HL-60/S4 treated with retinoic acid at 250 ng/mL for 4 days and 3 days (cell line): ENCODE data around the gene PSKH1.
"Not testable (repeated sequence)": the region's sequence is repeated elsewhere in the genome, so short reads cannot be mapped to it uniquely, and the experiment has no call there.

Experiments
- in situ Hi-C: fragments of 300-500 bp; cut with MboI; formaldehyde crosslinking; loops from 2 replicates; pipeline ENCODE4 v1.7.0; 2022; ENCODE audit warnings: low sequenced_read_pairs

The PSKH1 gene

GRCh38 chr16:67892899-67893742 lies at the start of gene PSKH1:
TSS of gene PSKH1 (plus strand) at chr16:67893254. CDS start at chr16:67908750, 15,496 bp downstream.
- in situ Hi-C loops = no loop called here

- in situ Hi-C loops = no loop called here
These were observed 49.7 kb upstream of the PSKH1 start for GRCh38 chr16:67843343-67843765.

- in situ Hi-C loops = no loop called here
These were observed 48.6 kb upstream of the PSKH1 start for GRCh38 chr16:67844497-67844896.

GRCh38 chr16:67845291-67846062 lies 47.6 kb upstream of the PSKH1 start:
- in situ Hi-C loops = no loop called here

GRCh38 chr16:67846063-67846319 lies 47.1 kb upstream of the PSKH1 start:
- in situ Hi-C loops = no loop called here

GRCh38 chr16:67846320-67847063 lies 46.6 kb upstream of the PSKH1 start, which contains the start of gene NUTF2:
TSS of gene NUTF2 (plus strand) at chr16:67846933. CDS start at chr16:67865131, 18,198 bp downstream.
- in situ Hi-C loops = no loop called here

- in situ Hi-C loops = no loop called here
These were observed 45.8 kb upstream of the PSKH1 start, which contains the start of gene CENPT for GRCh38 chr16:67847064-67847861. TSS of gene CENPT (minus strand) at chr16:67847693. CDS start at chr16:67833859, 13,834 bp downstream.

GRCh38 chr16:67848118-67848517 lies 44.9 kb upstream of the PSKH1 start:
- in situ Hi-C loops = no loop called here

GRCh38 chr16:67853670-67854069 lies 39.4 kb upstream of the PSKH1 start:
- in situ Hi-C loops = no loop called here

DNA sequence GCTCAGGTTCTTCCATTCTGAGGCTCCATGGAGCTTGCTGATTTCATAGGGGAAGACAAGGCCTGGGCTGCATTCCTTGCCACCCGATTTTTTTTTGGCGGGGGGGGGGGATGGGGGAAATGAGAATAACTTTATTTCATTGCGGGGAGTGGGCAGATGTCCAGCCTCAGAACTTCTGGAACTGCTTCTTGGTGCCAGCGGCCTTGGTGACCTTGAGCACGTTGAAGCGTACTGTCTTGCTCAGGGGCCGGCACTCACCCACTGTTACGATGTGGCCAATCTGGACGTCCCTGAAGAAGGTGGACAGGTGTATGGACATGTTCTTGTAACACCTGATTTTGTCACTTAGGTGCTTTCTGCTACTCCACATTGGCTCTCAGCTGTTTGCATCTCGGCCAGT lies 37.3 kb upstream of the PSKH1 start:
- in situ Hi-C loops = no loop called here

DNA sequence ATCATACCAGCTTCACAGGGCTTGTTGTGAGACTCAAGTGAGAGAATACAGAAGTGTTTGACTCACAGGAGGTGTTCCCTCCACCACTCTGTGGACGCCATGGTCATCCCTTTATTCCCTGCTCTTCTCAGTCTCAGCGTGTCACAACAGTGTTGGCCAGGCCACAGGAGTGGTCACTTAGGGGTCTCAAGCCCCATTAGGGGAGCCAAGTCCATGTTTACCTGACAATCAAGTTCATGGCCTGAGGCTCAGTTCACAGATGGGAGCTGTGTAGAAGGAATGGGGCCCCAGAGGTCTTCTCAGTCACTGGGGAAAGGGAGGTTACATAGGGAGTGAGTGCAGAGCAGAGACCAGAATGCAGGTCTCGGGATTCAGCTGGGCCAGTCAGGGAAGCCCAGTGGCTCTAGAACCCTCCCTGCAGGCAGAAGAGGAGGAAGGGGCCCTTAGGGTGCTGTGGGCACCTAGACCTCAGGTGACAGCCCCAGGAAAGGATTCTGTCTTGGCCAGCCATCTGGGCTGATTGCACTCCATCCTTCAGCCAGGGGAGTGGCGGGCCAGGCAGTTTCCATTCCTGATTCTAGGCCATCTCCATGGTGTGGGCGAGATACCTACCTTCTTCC lies 36.0 kb upstream of the PSKH1 start:
- in situ Hi-C loops = no loop called here

GRCh38 chr16:67857547-67858233 lies 35.4 kb upstream of the PSKH1 start:
- in situ Hi-C loops = no loop called here

- in situ Hi-C loops = no loop called here
These were observed 34.6 kb upstream of the PSKH1 start for GRCh38 chr16:67858500-67858899.

DNA sequence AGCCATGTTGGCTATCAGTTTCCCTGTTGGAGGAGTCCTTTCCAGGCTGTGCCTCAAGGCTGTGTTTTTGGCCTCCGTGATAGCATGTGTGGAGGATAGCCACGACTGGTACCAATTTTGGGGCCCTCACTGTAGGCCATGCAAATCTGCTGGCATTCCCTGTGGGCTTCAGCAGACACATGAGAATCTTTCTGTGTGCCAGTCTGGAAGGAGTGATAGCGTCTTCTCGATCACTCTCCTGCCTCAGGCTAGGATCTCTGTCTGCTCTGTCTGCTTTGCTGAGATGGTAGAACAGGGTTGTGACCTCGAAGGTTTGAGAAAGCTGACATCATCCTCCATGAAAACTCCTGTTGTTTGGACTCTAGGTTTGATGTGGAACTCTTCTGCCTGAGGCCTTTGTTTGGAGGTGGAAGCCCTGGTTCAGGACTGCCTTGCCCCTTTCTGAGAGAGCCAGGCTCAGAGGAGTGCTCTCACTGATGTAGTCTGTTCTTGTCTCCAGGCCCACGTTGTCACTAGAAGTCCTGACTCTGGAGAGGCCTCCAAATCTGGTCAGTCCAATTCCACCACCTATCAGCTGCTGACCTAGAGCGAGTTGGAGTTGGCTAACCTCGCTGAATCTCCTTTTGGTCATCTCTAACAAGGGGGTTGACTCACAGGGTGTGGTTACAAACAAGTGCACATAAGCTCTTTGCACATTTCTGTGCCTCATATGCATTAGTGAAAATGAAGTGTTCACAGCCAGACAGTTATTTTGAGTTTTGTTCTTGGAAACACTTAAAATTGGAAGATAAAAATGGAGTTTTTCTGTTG lies 32.3 kb upstream of the PSKH1 start:
- in situ Hi-C loops = no loop called here

DNA sequence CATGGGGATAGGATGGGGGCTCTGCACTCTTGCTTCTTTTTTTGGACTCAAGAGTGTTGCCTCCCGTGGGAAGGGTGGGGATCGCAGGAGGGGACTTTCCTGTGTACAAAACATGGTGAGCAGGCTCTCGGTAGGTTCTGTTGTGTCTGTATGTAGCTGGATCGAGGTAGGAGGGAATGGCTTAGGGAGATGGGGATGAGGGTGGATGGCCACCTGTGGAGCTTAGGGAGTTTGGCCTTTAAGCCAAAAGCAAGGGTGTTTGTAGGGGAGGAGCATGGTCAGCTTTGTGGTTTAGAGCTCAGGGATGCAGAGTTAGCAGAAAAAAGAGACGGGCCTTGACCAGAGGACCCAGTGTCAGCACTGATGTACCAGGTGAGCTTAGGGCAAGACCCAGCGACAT lies 31.2 kb upstream of the PSKH1 start:
- in situ Hi-C loops = no loop called here

DNA sequence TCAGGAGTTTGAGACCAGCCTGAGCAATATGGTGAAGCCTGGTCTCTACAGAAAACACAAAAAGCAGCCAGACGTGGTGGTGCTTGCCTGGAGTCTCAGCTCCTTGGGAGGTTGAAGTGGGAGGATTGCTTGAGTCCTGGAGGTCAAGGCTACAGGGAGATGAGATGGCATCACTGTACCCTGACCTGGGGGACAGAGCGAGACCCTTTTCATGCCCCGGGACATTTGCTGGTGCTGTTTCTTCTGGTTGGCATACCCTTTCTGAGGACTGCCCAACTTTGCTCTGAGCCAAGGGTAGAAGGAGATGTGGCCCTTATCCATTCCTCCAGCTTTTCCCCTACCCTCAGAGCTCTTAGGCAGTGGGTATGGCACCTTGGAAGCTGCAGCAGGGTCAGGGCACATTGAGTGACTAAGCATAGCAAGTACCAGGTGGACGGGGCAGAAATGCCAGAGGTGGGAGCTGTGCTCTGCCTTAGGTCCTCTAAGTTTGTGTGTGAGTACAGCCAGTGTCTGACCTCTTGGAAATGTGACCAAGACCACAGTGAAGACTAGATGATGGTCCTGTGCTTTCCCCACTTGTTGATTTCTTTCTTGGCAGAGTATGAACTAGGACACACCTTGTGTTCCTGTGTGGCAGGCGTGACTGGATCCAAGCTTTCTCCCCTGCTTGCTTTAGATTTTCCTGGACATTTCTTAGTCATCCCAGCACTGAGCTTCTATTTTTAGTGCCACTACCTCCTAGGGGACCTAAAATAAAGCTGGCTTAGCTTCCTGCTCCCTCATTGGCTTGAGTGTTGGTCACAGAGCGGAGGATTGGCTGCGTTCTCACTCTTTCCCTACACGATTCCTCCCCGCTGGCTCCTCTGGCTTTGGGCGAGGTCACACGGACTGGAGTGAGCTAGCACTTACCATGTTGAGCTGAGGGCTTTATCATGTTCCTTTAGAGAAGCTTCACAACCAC lies 30.2 kb upstream of the PSKH1 start:
- in situ Hi-C loops = no loop called here

- in situ Hi-C loops = not testable (repeated sequence)
These were observed 29.0 kb upstream of the PSKH1 start for GRCh38 chr16:67864044-67864443.

DNA sequence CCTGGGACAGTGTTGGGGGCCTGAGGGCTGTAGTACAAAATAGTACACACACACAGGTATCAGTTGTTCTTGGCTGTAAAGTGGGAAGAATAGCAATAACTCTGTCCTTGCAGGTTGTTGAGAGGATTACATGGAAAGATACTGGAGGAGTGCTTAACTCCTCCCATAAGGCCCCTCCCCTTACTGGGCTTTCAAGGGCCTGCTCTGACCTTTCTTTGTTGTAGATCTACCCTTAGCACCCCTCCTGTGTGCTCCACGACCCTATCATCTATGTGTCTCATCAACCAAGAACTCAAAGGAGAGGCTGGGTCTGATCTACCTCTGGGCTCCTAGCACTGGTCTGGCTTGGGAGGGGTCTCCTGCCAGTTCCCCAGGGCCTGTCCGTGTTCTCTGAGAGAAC lies 28.5 kb upstream of the PSKH1 start:
- in situ Hi-C loops = no loop called here
